NCI-H2196 treated with DMSO at 0.1 percent for 48 hours (cell line): ENCODE data around the gene LGMN.
"Not testable (repeated sequence)": the region's sequence is repeated elsewhere in the genome, so short reads cannot be mapped to it uniquely, and the experiment has no call there.

Source experiments
- DNase-seq: peaks from one replicate; lab custom pipeline; 2025; ENCODE audit not compliant: unreplicated experiment; lab: John Stamatoyannopoulos, UW

The LGMN gene

DNA sequence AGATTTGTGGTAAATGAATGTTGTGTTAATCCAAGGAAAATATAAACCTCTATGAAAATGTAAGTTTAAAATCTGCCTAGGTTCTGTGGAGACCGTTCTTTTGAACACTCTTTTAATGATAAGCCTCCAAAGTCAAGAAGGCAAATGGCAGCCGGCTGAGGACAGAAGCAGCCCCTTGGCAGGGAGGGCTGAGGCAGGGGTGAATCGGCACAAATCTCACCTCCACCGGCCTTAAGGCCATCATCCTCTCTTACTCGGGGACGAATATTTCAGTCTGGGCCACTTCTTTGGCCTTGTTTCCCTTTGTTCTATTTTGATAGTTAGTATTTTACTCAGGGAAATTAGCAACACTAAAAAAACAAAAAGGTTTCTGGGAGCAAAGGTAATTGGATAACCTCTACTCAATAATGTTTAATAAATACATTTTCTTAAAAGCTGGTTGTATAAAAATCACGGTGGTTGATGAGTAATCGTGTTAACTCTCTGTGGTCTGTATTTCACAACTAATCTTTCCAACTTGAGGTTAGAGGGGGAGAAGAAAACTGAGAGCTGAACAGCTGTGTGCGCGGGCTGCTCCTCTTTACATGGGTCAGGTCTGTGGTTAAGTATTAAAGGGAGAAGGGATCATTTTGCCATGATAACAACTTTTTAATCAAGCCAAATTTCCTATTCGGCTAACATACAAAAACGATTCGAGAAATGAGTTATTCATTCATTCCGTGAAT lies 18.6 kb downstream of the LGMN start:
- no peak for DNase-seq

DNA sequence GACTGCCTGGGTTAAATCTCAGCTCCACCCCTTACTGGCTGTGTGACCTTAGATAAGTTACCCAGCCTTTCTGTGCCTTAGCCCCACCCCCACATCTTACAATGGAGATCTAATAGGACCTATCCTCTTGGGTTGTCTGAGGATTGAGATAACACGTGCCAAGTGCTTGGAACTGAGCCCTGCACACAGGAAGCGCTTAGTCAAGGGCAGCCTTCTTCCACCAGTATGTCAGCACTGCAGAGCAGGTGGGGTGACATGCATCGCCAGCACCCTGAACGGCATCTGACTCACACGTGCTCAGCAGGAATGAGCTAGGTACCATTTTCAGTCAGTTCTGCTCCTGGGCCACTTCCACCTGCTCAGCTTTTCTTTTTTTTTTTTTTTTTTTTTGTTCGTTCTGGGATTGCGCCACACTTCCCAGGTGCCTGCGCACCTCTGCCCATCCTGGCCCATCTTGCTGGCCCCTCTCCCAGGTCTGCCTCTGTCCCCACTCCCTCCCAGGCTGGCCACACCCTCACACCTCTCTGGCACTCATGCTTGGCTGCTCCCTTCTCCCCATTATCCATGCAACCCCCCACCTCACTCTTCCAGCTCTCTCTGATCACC lies 19.6 kb downstream of the LGMN start:
- DNase-seq: peak; percentile 69

DNA sequence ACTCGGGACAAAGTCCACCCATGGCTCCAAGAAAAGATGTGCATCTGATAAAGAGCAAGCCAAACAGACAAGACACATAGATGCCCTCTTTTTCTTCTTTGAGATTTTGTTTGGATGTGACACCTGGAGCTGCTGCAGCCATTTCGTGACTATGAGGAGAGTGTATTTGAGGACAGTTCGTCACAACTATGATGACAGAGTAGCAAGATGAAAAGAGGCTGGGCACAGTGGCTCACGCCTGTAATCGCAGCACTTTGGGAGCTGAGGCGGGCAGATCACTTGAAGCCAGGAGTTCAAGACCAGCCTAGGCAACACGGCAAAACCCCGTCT lies 21.5 kb downstream of the LGMN start:
- DNase-seq: no peak

DNA sequence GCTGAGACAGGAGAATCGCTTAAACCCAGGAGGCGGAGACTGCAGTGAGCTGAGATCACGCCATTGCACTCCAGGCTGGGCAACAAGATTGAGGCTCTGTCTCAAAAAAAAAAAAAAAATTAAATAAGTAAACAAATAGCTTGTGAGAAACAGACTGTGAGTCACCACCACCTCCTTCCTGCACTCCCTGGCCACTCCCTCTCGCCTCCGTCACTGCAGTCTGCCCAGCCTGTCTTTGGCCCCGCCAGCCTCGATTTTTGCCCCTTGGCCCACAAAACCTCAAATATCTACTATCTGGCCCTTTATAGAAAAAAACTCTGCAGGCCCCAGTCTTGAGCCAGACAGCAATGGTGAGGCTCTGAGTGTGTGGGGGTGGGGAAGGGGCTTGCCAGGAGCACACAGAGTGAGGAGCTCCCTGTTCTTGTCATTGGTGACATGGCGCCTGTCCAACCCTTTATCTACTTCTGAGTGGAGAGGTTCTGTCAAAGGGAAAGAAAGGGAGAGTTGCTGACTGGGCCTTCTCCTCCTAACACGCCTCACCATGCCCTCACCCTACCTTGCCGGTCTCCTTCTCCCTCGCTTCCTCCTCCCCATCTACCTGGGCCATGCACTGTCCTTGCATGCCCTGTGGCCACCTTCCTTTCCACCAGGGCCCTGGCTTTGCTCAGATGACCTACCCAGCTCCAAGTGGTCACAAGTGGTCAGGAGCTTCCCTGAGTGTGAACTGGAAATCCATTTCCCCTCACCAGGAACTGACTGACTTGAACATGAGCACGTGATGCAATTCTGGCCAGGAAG lies 22.1 kb downstream of the LGMN start:
- DNase-seq: peak; percentile 28

DNA sequence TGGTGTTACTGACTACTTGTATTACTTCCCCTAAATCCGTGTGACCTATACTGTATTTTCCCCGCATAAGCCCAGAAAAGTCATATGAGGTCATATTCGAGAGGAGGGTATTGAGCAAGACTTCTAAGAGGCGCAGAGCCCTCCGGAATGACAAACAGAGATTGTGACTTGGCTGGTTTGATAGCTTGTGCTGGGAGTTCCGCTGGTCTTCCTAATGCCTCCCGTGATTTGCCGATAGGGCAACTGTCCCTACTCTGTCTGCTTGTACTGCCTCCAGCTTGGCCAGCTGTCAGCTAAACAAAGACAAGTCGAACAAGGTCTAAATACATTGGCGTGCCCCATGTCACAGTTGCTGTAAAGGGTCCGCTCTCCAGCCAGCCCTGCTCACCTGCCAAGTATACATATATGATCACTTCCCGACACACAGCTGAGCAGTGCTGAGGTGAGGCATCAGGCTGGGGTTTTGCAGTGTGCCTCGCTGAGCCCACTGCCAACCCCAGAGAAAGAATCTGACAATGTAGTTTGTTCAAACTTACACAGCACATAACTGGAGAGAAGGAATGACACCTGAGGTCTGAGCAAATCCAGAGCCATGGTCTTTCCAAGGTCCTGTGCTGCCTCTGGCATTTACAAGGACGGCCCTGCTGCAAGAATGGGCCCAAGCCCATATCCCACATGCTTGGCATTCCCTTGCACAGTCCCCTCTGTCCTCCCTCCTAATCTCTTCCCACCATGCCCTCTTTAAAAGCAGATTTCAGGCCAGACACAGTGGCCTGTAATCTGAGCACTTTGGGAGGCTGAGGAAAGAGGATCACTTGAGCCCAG lies 23.7 kb downstream of the LGMN start:
- no peak for DNase-seq

DNA sequence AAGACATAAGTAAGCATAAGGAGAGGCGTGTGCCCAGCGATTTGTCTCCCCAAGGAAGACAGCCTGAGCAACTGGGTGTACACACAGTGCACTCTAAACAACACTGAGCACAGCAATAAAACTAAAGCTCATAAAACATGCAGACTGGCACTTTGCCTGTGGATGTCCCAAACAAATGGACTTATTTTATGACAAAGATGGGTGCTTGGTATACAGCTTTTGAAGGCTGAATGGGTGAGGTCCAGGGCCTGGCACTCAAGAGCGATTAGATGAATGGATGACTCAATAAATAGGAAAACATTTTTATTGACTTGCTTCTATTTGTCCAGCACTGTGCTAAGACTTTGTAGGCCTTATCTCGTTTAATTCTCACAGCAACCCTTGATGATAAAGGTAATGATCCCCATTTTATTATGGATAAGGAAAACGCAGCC lies 28.5 kb downstream of the LGMN start:
- no peak for DNase-seq

DNA sequence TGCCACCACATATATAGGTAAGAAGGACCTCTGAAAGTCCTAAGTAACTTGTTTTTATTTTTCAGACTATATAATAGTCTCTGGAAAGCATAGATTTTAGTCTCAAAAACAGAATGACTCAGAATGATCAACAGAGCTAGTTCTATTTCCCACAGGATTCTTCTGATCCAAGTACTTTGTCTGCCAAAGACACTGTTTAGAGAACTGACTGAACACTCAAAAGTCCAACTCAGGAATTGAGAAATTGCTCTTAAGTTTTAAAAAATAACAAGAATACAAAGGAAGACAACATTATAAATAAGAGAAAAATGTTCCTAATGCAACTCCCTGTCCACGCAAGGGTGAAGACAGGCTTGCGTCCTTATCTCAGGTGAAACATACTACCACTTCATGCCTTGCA lies 29.0 kb downstream of the LGMN start:
- DNase-seq: no peak

DNA sequence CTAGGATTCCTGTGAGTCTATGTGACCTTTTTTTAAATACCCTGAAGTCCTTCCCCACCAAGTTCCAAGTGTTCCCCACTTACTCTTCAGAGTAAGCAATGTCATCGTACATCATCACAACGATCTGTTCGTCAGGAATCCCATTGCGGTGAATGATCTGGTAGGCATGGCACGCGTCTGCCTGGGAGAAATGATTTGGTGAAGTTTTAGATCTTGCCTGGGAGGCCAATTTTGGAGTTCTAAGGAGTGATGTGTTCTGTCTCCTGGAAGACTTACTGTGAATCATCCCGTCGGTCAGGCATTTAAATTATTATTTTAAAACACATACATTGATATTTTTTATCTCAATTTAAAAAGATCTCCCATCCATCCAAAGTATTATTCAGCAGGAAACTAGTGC lies 29.8 kb downstream of the LGMN start:
- no peak for DNase-seq

DNA sequence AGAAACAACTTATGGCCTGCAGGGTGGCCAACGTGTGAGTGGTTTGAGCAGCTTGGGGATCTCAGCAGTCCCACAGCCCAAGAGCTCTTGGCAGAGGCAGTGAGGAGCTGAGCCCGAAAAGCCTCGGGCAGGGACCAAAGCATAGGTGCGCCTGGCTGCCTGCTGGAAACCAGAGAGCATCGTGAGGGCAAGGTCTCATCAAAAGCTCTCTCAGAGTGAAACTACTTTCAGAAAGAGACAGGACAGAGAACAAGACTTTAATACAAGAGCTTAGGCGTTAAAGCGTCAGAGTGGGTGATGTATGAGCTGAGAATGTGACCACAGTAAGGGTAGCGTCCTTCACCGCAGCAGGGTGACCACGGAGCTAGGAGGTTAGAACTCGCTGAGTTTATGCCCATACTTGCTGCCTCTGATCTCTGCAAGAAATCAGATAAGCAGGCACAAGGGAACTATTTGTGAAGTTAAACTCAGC lies 30.8 kb downstream of the LGMN start:
- DNase-seq: no peak

DNA sequence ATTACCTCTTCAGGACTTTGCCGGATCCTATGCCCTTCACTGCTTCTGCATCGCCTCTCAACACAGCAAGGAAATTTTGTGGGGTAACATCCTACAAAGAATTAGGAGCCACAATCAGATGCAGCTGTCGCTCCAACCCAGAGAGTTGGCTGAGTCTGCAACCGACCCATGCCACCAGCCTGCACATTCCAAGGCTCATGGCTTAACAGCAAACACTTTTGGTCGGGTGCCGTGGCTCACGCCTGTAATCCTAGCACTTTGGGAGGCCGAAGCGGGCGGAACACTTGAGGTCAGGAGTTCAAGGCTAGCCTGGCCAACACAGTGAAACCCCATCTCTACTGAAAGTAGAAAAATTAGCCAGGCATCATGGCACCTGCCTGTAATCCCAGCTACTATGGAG lies 32.3 kb downstream of the LGMN start:
- DNase-seq: no peak

DNA sequence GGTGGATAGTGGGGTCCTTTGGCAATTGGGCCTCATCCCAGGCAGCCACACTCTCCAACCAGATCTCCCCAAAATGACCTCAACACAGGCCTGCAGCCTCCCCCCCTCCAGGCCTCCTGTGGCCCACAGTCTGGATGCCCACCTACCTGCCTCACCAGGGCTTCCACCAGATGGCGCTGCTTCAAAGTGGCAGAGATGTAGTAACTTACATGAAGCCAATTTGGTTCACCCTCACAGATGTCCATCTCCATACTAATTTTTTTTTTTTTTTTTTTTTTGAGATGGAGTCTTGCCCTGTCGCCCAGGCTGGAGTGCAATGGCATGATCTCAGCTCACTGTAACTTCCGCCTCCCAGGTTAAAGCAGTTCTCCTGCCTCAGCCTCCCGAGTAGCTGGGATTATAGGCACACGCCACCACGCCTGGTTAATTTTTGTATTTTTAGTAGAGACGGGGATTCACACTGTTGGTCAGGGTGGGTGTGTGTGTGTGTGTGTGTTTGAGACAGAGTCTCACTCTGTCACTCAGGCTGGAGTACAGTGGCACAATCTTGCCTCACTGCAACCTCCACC lies 33.6 kb downstream of the LGMN start:
- not testable (repeated sequence) for DNase-seq

DNA sequence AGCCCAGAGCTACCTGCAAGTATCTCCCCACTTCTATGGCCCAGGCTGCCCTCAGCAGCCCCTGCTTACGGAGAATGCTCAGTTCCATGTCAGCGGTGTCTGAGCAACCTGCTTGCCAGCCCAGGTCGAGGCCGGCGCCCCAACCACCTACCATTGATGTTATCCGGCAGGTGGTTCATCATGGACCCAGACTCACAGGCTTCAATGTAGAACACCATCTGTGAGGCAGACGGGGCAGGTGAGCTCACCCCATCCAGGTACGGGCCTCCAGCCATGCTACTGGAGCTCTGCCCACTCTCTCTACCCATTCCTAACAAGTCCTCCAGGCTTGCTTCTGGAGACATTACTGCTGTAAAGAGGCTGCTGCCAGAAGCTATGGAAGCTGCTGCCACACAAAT lies 35.8 kb downstream of the LGMN start:
- DNase-seq: no peak

DNA sequence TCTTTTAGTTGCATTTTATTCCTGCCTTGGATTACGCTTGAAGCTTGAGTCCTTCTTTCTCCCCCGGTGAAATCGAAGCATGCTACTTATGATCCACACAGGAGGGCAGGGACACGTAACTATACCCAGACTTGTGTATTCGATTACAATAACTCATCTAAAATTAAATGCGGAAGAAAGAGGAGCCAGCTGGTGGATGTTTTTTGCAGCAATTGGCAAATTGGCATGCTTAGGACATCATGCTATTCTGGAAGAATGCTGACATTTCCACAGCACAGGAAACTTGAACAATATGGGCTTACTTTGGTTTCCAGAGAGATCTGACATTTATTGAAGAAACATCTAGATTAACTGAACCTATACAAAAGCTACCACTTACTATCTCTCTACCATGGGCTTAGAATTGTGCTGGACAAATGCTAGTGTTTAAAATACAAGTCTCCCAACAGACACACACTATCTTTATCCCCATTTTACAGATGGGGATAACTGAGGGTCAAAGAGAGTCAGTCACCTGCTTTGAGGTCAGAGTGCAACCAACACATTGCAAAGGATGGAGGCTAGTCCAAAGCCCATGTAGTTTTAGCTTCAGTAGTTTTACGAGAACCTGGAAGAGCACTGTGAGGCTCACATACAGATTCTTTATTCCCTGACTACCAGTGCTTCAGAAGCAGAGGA lies 36.3 kb downstream of the LGMN start:
- no peak for DNase-seq

DNA sequence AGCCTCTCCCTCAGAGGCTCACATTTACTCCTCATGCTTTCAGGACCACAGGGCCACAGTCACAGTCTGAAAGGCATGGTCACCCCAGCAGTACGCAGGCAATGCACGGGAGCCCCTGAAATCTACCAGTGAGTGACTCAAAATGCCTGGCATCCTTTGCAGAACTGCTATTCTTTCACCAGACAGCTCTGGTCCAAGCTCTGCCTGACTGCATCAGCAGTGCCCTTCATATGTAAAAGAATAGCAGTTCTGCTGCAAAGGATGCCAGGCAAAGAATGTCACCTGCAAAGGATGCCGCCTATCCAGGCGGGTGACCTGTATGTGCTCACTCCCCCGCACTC lies 38.5 kb downstream of the LGMN start:
- no peak for DNase-seq

DNA sequence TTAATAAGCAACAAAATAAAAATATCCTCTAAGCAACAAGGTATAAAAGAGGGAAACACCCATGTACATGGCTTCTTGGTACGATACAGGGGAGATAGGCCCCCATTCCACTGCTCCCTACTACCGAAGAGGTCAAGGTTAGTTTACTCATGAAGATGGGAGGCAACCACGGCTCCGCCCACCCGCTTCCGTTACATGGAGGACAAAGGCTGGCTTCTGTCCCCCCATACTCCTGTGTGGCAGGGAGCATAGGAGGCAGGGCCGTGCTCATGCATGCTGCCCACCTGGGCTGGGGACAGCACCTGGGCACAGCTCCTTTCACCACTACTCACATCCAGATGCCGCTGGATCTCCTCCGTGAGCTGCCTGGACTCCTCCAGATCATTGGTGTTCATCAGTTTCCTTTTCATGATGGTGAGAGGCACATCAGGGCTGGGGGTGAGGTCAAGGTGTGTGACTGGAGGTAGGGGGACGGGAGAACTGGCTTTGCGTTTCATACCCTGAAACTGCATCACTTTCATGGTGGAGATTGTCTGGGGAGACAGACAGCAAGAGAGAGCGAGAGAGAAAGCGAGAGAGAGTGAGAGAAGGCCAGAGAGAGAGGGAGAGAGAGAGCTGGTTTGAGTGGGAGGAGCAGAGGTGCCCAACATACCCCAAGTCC lies 39.0 kb downstream of the LGMN start:
- no peak for DNase-seq

DNA sequence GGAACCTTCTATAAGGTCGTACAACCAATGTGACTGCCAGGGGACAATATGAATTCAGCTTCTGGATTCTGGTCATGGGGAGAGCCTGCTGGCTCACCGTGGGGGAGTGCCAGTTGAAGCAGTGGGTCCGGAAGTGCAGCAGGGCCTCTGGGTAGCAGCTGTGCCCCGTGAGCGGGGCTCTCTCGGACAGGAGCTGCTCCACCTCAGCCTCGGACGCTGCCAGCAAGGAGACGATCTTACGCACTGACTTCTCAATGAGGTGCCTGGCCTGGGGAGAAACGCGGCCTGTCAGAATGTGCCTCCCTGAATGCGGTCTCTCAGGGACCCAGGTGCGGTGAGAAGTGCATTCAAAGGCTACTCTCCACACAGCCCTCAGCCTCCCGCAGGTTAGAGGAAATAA lies 42.0 kb downstream of the LGMN start:
- no peak for DNase-seq

DNA sequence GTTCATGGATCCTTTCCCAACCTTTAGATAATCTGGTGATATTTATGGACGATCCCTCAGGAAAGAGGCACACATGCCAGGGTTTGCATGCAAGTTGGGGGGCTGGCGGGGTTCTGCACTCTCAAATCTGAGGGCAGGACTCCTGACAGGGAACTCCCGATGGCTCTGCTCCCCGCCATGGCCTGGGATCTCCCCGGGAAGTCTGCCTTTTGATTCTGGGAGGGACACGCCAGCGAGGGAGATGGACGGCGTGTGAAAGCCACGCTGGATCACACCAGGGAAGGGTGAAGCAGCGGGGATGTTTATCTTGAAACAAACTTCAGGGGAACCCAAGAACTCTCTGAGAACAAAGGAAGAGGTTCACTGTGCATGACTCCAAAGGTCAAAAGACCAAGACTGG lies 43.6 kb downstream of the LGMN start:
- no peak for DNase-seq

DNA sequence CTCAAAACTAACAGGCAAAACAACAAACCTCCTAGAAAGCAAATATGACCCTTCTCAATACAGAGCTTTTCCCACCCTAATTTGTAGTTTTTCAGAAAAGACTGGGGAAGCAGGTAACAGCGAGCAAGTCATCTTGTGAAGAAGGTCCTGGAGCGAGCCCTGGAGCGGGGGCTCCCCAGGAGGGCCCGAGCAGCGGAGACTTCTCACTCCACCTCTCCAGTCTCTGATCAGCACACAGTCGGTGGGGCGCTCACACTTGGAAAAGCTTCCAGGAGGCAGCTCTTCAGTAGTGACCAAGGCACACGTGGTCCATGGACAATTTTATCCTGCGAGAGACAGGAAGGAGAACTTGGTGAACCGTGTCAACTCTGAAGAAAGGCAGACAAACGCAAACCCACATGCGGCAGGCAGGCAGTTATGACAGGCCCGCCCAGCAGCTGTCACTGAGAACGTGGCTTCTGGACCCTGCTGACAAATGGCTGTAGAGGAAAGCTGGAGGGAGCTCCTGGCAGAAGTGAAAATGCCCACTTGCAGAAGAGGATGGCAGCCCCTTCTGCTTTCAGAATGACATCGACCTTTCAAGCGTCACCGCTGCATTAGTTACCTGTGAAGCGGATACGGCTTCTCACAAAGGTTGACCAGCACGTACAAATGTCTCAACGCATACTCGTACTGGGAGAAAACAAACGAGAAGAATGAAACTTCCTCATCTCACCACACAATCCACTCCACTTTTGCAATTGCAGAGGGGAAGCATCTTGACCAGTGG lies 44.2 kb downstream of the LGMN start:
- DNase-seq: no peak

DNA sequence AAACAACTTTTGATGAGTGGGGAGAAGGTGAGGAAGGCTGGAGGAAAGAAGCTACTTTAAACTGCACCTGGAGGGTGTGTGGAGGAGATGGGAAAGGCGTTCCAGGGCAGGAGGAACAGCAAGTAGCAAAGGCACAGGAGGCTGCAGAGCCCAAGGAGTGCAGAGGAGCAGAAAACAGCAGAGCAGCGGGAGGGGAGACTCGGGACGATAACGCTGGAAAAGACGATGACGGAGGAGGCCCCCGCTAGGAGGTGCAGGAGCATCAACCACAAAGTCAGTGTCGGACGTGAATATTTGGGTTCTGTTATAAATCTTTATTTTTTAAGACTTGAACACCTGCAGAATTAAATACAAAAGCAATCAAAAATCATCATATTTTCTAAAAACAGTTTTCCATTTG lies 44.9 kb downstream of the LGMN start:
- DNase-seq: no peak
